Lower leg skin (tissue), 4 donors: ENCODE measurements around the gene GPC1. TPM values are rescaled to one million over a fixed set of nuclear protein-coding genes. Genes with fewer than 3 reads are reported as not detected.

Experiments
- DNase-seq, 2 donors: peaks; one replicate each; pipeline ENCODE4 v3.0.0-alpha.2; 2019; ENCODE audit warnings: low spot score in 2 of 2
- H3K4me3 ChIP-seq: fragments of 200-600 bp; sonication (generic); 2 replicates; pipeline ENCODE4 v1.5.1; 2017; ENCODE audit warnings: mild to moderate bottlenecking, low read depth; ENCODE audit not compliant: poor library complexity, severe bottlenecking
- CTCF ChIP-seq, 3 donors: fragments of 450-650 bp; IDR thresholded peaks; one replicate each; pipeline ENCODE4 v1.5.1; 2016; ENCODE audit warnings: antibody characterized with exemption in 3 of 3, mild to moderate bottlenecking in 3 of 3, moderate library complexity in 2 of 3
- POLR2A ChIP-seq, 2 donors: fragments of 450-650 bp; IDR thresholded peaks; one replicate each; pipeline ENCODE4 v1.6.1; 2016 to 2017; ENCODE audit warnings: antibody characterized with exemption in 2 of 2, mild to moderate bottlenecking in 1 of 2, moderate library complexity in 1 of 2
- WGBS, 2 donors: methylation state at CpG; one replicate each; pipeline ENCODE4 v1.1.5; 2018; 5-methylcytosine and 5-hydroxymethylcytosine counted together
- intact Hi-C: fragments of 100-400 bp; cut with DNase I; formaldehyde crosslinking; loops from one replicate; pipeline ENCODE4 v1.15.0; 2023; ENCODE audit warnings: low total_unique reads
- microRNA counts, 2 donors: library from miRNA; unstranded; fragments of <30 nt; microRNA quantifications; one replicate each; lab custom pipeline; 2016
- microRNA-seq, 2 donors: library from miRNA; unstranded; fragments of <30 nt; microRNA quantifications; one replicate each; pipeline ENCODE4, GENCODE V29; 2016; ENCODE audit warnings: borderline replicate concordance in 2 of 2, borderline number of aligned reads in 1 of 2
- total RNA-seq, 4 donors: library from RNA; depleted of rRNA; stranded (reverse); fragments of >200 nt; gene quantifications; one replicate each; pipeline ENCODE4 v1.1.0, GENCODE V29; 2016

GPC1 gene
- total RNA-seq, 4 donors from 2014 or later, result 87.6 to 145 (median 114) TPM

- intact Hi-C loops, result loop anchor here (10.0 kb wide), 1 partner anchor 322 kb away; no protein-coding TSS in a partner anchor
- no peak overlapping the region for H3K4me3 ChIP-seq
- WGBS, 2 donors, result 92 to 94% methylated on average over 21 of the region's 21 CpGs
- no peak for TF ChIP-seq POLR2A (IDR thresholded peaks at IDR 0.05)
- TF ChIP-seq CTCF (IDR thresholded peaks at IDR 0.05), result no peak
- DNase-seq, result peak; percentile 9 to 74
These were observed 77.4 kb downstream of the GPC1 start for GRCh38 chr2:240512666-240513535.

- no peak overlapping the region for H3K4me3 ChIP-seq
- TF ChIP-seq POLR2A (IDR thresholded peaks at IDR 0.05) (no peak), CTCF (IDR thresholded peaks at IDR 0.05) (peak in 1 of 3 donors; percentile 67)
- DNase-seq, result peak; percentile 68 to 93
- 45 to 48% methylated on average over 11 to 13 of the region's 13 CpGs for WGBS, 2 donors
- intact Hi-C loops, result loop anchor here (10.0 kb wide), 1 partner anchor 321 kb away; no protein-coding TSS in a partner anchor
These were observed 78.3 kb downstream of the GPC1 start for GRCh38 chr2:240513549-240514287.

- TF ChIP-seq CTCF (IDR thresholded peaks at IDR 0.05) (no peak), POLR2A (IDR thresholded peaks at IDR 0.05) (no peak)
- peak in 1 of 2 donors; percentile 61 for DNase-seq
- intact Hi-C loops, result loop anchor here (10.0 kb wide), 1 partner anchor 320 kb away; no protein-coding TSS in a partner anchor
- no peak overlapping the region for H3K4me3 ChIP-seq
- WGBS, 2 donors, result 64 to 75% methylated on average over 2 of the region's 2 CpGs
These were observed 79.2 kb downstream of the GPC1 start for GRCh38 chr2:240514631-240515030.

GRCh38 chr2:240517342-240517741 lies 81.9 kb downstream of the GPC1 start:
- WGBS, 2 donors, result 92 to 98% methylated on average over 4 of the region's 4 CpGs
- TF ChIP-seq CTCF (IDR thresholded peaks at IDR 0.05) (no peak), POLR2A (IDR thresholded peaks at IDR 0.05) (no peak)
- peak in 1 of 2 donors; percentile 13 for DNase-seq
- intact Hi-C loops, result loop anchor here (10.0 kb wide), 1 partner anchor 317 kb away; no protein-coding TSS in a partner anchor
- no peak overlapping the region for H3K4me3 ChIP-seq

MicroRNAs within 50 kb of the gene (microRNA counts, 767-probe panel; counts per million panel counts)
- microRNA hsa-miR-149-5p (lab: Ali Mortazavi, UCI), result 358 to 6,279 counts per million in 2 donors

Small RNAs within 50 kb of the gene (microRNA-seq; reads per million reads assigned to microRNA genes)
- 2,683 to 3,476 reads per million in 2 donors for gene MIR149

Other genes starting within 250 kb of the GPC1 start
- gene ANKMY1, start 122.3 kb downstream of the GPC1 start, total RNA-seq, result 10 to 100 TPM; 18.0 to 22.7 (median 21.1) TPM
- gene DUSP28, start 124.7 kb downstream of the GPC1 start, total RNA-seq, result 1 to 10 TPM; 5.5 to 8.1 (median 7.4) TPM
- 10 to 100 TPM; 76.1 to 99.9 (median 78.6) TPM for gene RNPEPL1, start 132.8 kb downstream of the GPC1 start, total RNA-seq
- gene CAPN10, start 151.1 kb downstream of the GPC1 start, total RNA-seq, result 10 to 100 TPM; 25.6 to 38.0 (median 28.4) TPM
- 1 to 10 TPM; 1.2 to 2.8 (median 2.4) TPM for gene GPR35, start 189.8 kb downstream of the GPC1 start, total RNA-seq
- not detected for gene AQP12B, start 247.2 kb downstream of the GPC1 start, total RNA-seq